WERI-Rb-1 (cell line): Measurements from ENCODE around the gene HLA-C.
A peak's percentile ranks its signal among the peaks of the same experiment; 100 is the strongest.
"Not testable (repeated sequence)": the region's sequence is repeated elsewhere in the genome, so short reads cannot be mapped to it uniquely, and the experiment has no call there.

Source experiments
- DNase-seq: peaks from one replicate; pipeline ENCODE4 v3.0.0-alpha.2; 2020
- H3K27ac ChIP-seq: fragments of 250-450 bp; sonication (Bioruptor Pico); 2 replicates; pipeline ENCODE4 v1.5.1; 2020; ENCODE audit warnings: mild to moderate bottlenecking, moderate library complexity
- H3K27me3 ChIP-seq: fragments of 250-450 bp; sonication (Bioruptor Pico); 2 replicates; pipeline ENCODE4 v1.5.1; 2021; ENCODE audit warnings: mild to moderate bottlenecking, low read depth, moderate library complexity; ENCODE audit not compliant: insufficient read depth, severe bottlenecking
- H3K36me3 ChIP-seq: fragments of 250-450 bp; sonication (Bioruptor Pico); 2 replicates; pipeline ENCODE4 v1.5.1; 2020; ENCODE audit warnings: mild to moderate bottlenecking, moderate library complexity
- H3K4me3 ChIP-seq: 2 replicates; pipeline ENCODE4 v1.5.1; 2011; ENCODE audit warnings: low read depth, mild to moderate bottlenecking, control low read depth, low read length
- H3K9me3 ChIP-seq: fragments of 250-450 bp; sonication (Bioruptor Pico); 2 replicates; pipeline ENCODE4 v1.5.1; 2021; ENCODE audit warnings: mild to moderate bottlenecking, moderate library complexity; ENCODE audit not compliant: severe bottlenecking
- TF ChIP-seq, protein P1 (sequence below): IDR thresholded peaks from 2 replicates; pipeline ENCODE4 v1.5.1; 2011; ENCODE audit warnings: low read depth, mild to moderate bottlenecking, control low read depth, inconsistent platforms, low read length

The HLA-C gene

DNA sequence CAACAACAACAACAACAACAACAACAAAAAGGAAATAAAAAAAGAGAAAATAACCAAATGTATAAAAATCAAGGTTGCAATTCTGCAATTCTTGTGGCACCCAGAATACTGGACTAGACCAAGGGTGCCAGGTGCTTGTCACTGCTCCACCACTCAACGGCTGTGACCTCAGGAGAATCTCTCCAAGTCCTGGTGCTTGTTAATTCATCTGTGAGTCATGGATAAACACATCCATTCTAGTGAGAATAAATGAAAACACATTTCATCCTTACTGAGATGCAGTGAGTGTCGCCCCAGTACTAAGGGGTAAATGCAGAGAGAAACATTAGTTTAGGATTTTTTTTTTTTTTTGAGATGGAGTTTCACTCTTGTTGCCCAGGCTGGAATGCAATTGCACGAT, 32.0 kb downstream of the HLA-C start:
- H3K36me3 ChIP-seq: no peaks in the 10 kb centered on the region
- no peak overlapping the region for H3K4me3 ChIP-seq
- no peak overlapping the region for H3K27ac ChIP-seq
- no peaks in the 10 kb centered on the region for H3K27me3 ChIP-seq
- no peak for DNase-seq
- peaks cover 8% of the 10 kb centered on the region for H3K9me3 ChIP-seq
- TF ChIP-seq, protein P1, sequence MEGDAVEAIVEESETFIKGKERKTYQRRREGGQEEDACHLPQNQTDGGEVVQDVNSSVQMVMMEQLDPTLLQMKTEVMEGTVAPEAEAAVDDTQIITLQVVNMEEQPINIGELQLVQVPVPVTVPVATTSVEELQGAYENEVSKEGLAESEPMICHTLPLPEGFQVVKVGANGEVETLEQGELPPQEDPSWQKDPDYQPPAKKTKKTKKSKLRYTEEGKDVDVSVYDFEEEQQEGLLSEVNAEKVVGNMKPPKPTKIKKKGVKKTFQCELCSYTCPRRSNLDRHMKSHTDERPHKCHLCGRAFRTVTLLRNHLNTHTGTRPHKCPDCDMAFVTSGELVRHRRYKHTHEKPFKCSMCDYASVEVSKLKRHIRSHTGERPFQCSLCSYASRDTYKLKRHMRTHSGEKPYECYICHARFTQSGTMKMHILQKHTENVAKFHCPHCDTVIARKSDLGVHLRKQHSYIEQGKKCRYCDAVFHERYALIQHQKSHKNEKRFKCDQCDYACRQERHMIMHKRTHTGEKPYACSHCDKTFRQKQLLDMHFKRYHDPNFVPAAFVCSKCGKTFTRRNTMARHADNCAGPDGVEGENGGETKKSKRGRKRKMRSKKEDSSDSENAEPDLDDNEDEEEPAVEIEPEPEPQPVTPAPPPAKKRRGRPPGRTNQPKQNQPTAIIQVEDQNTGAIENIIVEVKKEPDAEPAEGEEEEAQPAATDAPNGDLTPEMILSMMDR: no peak

DNA sequence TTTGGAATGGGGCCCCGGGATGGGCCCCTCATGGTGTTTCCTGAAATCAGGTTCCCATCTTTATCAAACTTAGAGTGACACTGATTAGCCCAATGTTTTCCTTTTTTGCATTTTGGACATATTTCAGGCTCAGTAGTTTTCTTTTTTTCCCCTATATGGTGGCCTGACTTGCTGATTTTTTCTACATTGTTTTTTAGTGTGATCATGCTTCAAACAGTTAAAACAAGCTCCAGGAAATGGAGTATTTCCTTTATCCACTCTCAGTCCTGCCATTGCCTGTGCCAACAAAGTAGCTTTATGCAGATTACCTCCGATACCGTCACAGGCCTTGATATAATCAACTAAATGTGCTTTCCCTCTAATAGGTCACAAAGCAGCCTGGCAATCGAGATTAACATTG, 37.8 kb downstream of the HLA-C start:
- not testable (repeated sequence) for H3K4me3 ChIP-seq, H3K9me3 ChIP-seq, H3K36me3 ChIP-seq, H3K27me3 ChIP-seq
- H3K27ac ChIP-seq: peak overlapping the region; percentile 60
- peak; percentile 64 for DNase-seq

DNA sequence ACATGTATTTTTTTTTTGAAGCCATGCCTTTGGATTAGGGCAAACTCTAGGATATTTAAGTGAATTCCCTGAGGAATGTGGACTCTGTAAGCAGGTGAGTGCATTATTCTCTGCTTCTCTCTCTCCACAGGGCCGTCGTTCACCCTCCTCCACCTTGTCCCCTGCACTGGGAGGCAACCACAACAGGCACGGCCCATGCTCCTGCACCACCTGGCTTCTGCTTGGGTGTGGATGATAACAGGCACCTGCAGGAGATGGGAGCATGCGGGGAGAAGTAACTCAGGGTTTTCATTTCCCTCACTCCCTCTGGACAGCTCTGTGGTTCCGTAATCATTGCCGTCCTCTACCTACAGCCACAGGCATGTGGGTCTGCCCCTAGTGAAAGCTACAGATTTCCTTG, 43.4 kb downstream of the HLA-C start:
- no peak for DNase-seq
- no peak overlapping the region for H3K27ac ChIP-seq
- H3K36me3 ChIP-seq: no peaks in the 10 kb centered on the region
- H3K9me3 ChIP-seq: no peaks in the 10 kb centered on the region
- no peak overlapping the region for H3K4me3 ChIP-seq
- TF ChIP-seq, protein P1: no peak
- H3K27me3 ChIP-seq: no peaks in the 10 kb centered on the region

DNA sequence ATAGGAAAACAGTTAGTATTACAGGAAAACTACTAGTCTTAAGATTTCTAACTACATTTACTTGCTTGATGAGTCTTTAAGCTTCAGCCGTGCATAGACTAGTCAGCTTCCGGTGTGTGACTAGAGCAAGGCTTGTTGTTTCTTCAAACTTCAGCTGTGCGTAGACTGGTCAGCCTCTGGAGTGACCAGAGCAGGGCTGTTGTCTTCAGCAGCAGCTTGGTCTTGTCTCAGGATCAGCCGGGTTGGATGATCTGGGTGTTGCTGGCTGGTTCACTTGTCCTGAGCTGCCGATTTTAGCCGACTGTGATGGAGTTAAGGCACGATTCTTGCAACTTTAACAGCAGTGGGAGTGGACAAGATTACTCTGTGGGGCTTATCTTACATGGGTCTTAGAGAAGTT, 44.7 kb downstream of the HLA-C start:
- Histone ChIP-seq H3K36me3 (no peaks in the 10 kb centered on the region), H3K27ac (no peak overlapping the region), H3K4me3 (no peak overlapping the region), H3K9me3 (no peaks in the 10 kb centered on the region), H3K27me3 (no peaks in the 10 kb centered on the region)
- DNase-seq: no peak
- TF ChIP-seq, protein P1: no peak

DNA sequence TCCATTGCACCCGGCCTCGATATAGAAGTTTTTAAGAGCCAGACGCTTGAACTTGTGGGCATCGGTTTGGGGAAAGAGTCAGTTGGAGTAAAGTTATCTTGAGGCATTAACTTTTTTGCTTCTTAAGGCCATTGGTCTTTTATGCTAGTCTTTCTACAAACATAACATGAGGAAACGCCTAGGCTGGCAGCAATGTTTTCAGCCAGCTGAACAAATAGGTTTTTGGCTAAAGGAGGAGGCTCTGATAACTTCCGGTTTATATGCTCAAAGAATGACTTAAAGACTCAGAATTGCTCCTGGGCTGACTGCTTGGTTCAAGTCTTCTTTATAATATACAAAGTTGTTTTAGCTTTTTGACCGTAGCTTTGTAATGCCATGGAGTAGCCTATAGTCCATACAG, 46.2 kb downstream of the HLA-C start:
- H3K9me3 ChIP-seq: no peaks in the 10 kb centered on the region
- TF ChIP-seq, protein P1: no peak
- no peaks in the 10 kb centered on the region for H3K27me3 ChIP-seq
- no peak overlapping the region for H3K27ac ChIP-seq
- no peak overlapping the region for H3K4me3 ChIP-seq
- DNase-seq: no peak
- no peaks in the 10 kb centered on the region for H3K36me3 ChIP-seq

DNA sequence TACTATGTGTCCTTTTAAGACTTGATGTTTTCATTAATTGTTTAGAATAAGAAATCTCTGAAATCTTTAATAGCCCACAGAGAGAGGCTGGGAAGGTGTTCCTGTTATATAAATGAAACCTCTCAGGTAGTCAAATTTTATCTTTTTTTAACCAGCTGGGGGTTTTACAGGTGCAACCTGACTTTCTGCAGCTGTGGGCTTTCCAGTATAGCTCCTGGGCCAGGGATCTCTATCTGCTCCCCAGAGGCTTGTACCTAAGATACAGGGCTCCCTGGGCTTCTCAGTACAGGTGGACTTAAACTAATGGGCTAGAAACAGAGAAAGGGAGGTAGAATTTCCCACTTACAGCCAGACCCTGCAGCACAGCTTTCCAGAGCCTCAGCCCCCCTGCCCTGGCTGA, 49.4 kb downstream of the HLA-C start:
- H3K4me3 ChIP-seq: no peak overlapping the region
- H3K9me3 ChIP-seq: no peaks in the 10 kb centered on the region
- no peaks in the 10 kb centered on the region for H3K27me3 ChIP-seq
- TF ChIP-seq, protein P1: no peak
- DNase-seq: no peak
- H3K36me3 ChIP-seq: no peaks in the 10 kb centered on the region
- no peak overlapping the region for H3K27ac ChIP-seq
